ENCODE data around the gene TRPM5. TPM values are rescaled to one million over a fixed set of nuclear protein-coding genes. Genes with fewer than 3 reads are reported as not detected.

The TRPM5 gene
- total and polyA plus RNA-seq, 2 of the 4 experiments (the other 2 are of a cell fraction) = not detected

GRCh38 chr11:2451336-2451735 is 7.0 kb upstream of the TRPM5 start:
- no peak overlapping the region for H2AK5ac ChIP-seq (ENCODE audit: low read depth, low read length)
- H3K79me1 ChIP-seq (ENCODE audit: low read depth in 1 of 2, low read length in 2 of 2) = no peaks in the 10 kb centered on the region
- POLR2A ChIA-PET (ENCODE audit: unreplicated experiment) = no interaction called here
- H2AFZ ChIP-seq (replicated peaks; ENCODE audit: low read length, poor library complexity) = no peak overlapping the region
- H2BK20ac ChIP-seq (ENCODE audit: low read depth, low read length) = no peak overlapping the region
- DNase-seq (no peak), ATAC-seq (ENCODE audit: low read depth) (no peak)
- H3K9me1 ChIP-seq (ENCODE audit: insufficient read depth, low read length) = no peaks in the 10 kb centered on the region
- H3K4me1 ChIP-seq (ENCODE audit: control insufficient read depth, insufficient read depth, low read length) = no peaks in the 10 kb centered on the region
- no peaks in the 10 kb centered on the region; the same call in 1 of the 2 replicates for H3K9me3 ChIP-seq (ENCODE audit: control insufficient read depth, insufficient read depth, low read length)
- intact Hi-C loops (cut with micrococcal nuclease) = no loop called here
- CTCF ChIA-PET = no interaction called here
- no peak overlapping the region for H3K4ac ChIP-seq (ENCODE audit: low read depth, low read length)
- H2AK9ac ChIP-seq (replicated peaks; ENCODE audit: low read depth, low read length, poor library complexity) = no peak overlapping the region
- no peak overlapping the region for H3K18ac ChIP-seq (ENCODE audit: low read depth, low read length)
- no peak overlapping the region for H4K8ac ChIP-seq (ENCODE audit: low read depth in 2 of 2, low read length in 2 of 2)
- no peak overlapping the region for H3K4me3 ChIP-seq (ENCODE audit: insufficient read depth, low read depth, low read length)
- H2BK5ac ChIP-seq (ENCODE audit: low read depth, low read length, poor library complexity, severe bottlenecking) = no peak overlapping the region
- dilution Hi-C loops (cut with HindIII; ENCODE audit: low sequenced_read_pairs, unreplicated experiment) = no loop called here
- no peak overlapping the region for H3K14ac ChIP-seq (replicated peaks; ENCODE audit: low read depth, low read length)
- H3K9ac ChIP-seq (ENCODE audit: low read depth, low read length) = no peak overlapping the region
- H4K20me1 ChIP-seq (ENCODE audit: insufficient read depth, low read length) = no peaks in the 10 kb centered on the region
- no peak overlapping the region for H4K5ac ChIP-seq (ENCODE audit: low read depth, low read length)
- no peaks in the 10 kb centered on the region for H3K36me3 ChIP-seq (ENCODE audit: control insufficient read depth, insufficient read depth, low read length)
- H4K91ac ChIP-seq (ENCODE audit: insufficient read depth, low read depth, low read length) = no peak overlapping the region
- H3K4me2 ChIP-seq (ENCODE audit: low read depth, low read length) = no peak overlapping the region
- BruUV-seq (replicated peaks) = no TSS peak
- H3K23ac ChIP-seq (ENCODE audit: low read depth, low read length) = no peak overlapping the region
- TF ChIP-seq BHLHE40 (IDR thresholded peaks at IDR 0.05; ENCODE audit: low read depth, low read length) (no peak), CHD1 (IDR thresholded peaks at IDR 0.05; ENCODE audit: low read depth, low read length) (no peak), MAZ (IDR thresholded peaks at IDR 0.05; ENCODE audit: borderline replicate concordance, low read depth, low read length) (no peak)
- no peak overlapping the region for H3K27ac ChIP-seq (ENCODE audit: insufficient read depth, low read length)
- WGBS, 2 experiments (ENCODE audit: extremely low coverage in 2 of 2, insufficient read length in 1 of 2) = 69% methylated on average over 7 of the region's 15 CpGs; no CpG with 5 or more reads in 1 of the 2 experiments
- no peak overlapping the region for H2BK15ac ChIP-seq (ENCODE audit: low read depth, low read length)
- no peak overlapping the region for H2BK120ac ChIP-seq (ENCODE audit: low read depth, low read length)
- H3K56ac ChIP-seq (ENCODE audit: extremely low read depth, insufficient read depth, low read length) = no peak overlapping the region
- peaks cover 44% of the 10 kb centered on the region for H3K27me3 ChIP-seq (ENCODE audit: control insufficient read depth, insufficient read depth, low read length)
- in situ Hi-C loops (cut with MboI; ENCODE audit: low sequenced_read_pairs) = no loop called here
